Right renal cortex interstitium (tissue), 3 donors: ENCODE measurements around the gene FAM131A. TPM values are rescaled to one million over a fixed set of nuclear protein-coding genes. Genes with fewer than 3 reads are reported as not detected.
A peak's percentile ranks its signal among the peaks of the same experiment; 100 is the strongest.
"Not testable (repeated sequence)": the region's sequence is repeated elsewhere in the genome, so short reads cannot be mapped to it uniquely, and the experiment has no call there.

ENCODE experiments used
- DNase-seq, 3 donors: peaks; one replicate each; pipeline ENCODE4 v3.0.0-alpha.2; 2013; ENCODE audit warnings: low read depth in 3 of 3, low spot score in 2 of 3
- polyA plus RNA-seq, 3 donors: library from polyadenylated mRNA; unstranded; fragments of 120-200 nt; gene quantifications; one replicate each; pipeline ENCODE4 v1.2.1, GENCODE V29; 2013; ENCODE audit not compliant: insufficient read length in 3 of 3

The FAM131A gene
- polyA plus RNA-seq, 3 donors, result 7.7 to 9.8 (median 8.7) TPM

DNA sequence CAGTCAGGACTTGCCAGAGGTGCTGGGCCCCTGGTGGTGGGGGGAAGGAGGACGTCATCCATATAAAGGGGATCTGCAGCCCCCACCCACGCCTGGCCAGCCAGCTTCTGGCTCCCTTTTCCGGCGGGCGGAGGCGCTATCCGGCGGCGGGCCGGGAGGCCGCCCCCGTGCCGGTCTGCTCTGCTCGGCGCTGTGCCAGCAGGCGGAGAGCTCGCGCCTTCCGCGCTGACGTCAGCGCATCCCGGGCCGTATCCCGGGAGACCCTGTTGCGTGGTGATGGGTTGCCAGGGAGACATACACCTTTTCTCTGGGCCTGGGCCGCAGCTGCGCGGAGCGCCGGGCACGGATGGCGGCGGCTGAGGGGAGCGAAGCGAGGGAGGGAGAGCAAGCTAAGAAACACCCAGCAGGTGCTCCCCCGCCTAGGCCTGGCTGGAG is 1.1 kb downstream of the FAM131A start:
- DNase-seq, result no peak

DNA sequence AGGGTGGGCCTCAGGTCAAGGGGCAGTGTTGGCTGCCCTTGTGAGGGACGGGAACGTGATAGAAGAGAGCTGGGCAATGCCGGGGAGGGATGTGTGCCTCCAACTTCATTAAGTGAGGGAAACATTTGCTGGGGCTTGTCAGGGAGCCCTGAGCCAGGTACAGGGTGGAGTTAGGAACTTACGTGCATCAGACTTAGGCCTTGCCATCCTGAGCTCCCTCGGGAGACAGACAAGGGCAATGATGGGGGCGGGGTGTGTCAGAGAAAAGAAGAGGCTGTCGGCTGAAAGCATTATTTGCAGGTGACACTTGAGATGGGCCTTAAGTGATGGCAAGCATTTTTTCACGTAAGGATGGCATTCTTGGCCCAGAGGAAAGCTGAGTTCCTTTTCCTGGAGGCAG is 1.6 kb downstream of the FAM131A start:
- DNase-seq, result no peak

DNA sequence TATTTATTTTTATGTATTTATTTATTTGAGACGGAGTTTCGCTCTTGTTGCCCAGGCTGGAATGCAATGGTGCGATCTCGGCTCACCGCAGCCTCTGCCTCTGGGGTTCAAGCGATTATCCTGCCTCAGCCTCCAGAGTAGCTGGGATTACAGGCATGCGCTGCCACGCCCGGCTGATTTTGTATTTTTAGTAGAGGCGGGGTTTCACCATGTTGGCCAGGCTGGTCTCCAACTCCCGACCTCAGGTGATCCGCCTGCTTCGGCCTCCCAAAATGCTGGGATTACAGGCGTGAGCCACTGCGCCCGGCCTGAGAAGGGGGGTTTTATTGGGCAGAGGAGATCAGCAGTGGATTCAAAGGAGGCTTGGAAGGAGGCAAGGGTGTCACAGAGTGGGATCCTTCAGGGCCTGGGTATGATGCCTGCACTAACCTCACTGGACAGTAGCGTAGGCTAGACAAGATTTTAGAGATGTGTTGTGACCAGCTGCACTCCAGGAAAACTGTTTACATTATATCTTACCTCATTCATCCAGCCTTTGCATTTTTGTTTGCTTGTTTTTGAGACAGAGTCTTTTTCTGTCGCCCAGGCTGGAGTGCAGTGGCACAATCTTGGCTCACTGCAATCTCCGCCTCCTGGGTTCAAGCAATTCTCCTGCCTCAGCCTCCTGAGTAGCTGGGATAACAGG is 2.2 kb downstream of the FAM131A start:
- not testable (repeated sequence) for DNase-seq

DNA sequence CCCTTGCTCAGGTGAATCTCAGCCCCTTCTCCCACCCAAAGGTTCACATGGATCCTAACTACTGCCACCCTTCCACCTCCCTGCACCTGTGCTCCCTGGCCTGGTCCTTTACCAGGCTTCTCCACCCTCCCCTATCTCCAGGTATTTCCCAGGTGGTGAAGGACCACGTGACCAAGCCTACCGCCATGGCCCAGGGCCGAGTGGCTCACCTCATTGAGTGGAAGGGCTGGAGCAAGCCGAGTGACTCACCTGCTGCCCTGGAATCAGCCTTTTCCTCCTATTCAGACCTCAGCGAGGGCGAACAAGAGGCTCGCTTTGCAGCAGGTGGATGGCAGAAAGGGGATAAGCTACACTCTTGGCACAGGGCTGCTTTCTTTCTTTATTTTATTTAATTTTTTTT is 4.5 kb downstream of the FAM131A start:
- DNase-seq, result no peak

DNA sequence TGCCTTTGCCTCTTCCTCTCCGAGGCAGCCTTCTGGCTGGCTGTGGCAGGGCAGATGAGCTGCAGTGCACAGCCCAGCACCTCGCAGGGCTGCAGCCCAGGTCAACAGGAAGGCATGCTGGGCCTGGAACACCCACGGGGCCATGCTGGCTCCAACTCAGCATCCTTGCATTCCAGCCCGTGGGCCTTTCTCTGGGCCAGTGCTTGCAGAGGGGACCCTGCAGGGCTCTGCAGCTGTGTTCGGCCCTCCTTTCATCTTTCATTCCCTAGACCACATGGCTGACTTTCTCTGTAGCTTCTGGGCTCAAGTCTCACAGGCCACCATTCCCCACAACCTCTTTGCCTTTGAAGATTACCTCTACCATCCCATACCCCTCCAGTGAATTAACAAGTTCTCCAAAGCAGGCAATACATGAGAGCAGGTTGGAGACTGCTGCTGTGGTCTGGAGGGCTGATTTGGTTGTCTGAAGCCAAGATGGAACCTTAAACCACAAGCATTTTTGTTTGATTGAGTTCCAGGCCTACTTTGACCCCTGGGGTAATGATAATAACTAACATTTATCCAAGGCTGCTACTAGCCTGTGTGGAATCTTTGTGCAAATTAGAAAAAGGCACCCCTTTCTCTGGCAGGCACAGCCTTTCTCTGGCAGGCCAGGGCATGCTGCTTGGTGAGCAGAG is 5.9 kb downstream of the FAM131A start:
- no peak for DNase-seq

DNA sequence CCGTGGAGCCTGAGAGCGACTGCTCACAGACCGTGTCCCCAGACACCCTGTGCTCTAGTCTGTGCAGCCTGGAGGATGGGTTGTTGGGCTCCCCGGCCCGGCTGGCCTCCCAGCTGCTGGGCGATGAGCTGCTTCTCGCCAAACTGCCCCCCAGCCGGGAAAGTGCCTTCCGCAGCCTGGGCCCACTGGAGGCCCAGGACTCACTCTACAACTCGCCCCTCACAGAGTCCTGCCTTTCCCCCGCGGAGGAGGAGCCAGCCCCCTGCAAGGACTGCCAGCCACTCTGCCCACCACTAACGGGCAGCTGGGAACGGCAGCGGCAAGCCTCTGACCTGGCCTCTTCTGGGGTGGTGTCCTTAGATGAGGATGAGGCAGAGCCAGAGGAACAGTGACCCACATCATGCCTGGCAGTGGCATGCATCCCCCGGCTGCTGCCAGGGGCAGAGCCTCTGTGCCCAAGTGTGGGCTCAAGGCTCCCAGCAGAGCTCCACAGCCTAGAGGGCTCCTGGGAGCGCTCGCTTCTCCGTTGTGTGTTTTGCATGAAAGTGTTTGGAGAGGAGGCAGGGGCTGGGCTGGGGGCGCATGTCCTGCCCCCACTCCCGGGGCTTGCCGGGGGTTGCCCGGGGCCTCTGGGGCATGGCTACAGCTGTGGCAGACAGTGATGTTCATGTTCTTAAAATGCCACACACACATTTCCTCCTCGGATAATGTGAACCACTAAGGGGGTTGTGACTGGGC is 7.3 kb downstream of the FAM131A start:
- DNase-seq, result no peak

DNA sequence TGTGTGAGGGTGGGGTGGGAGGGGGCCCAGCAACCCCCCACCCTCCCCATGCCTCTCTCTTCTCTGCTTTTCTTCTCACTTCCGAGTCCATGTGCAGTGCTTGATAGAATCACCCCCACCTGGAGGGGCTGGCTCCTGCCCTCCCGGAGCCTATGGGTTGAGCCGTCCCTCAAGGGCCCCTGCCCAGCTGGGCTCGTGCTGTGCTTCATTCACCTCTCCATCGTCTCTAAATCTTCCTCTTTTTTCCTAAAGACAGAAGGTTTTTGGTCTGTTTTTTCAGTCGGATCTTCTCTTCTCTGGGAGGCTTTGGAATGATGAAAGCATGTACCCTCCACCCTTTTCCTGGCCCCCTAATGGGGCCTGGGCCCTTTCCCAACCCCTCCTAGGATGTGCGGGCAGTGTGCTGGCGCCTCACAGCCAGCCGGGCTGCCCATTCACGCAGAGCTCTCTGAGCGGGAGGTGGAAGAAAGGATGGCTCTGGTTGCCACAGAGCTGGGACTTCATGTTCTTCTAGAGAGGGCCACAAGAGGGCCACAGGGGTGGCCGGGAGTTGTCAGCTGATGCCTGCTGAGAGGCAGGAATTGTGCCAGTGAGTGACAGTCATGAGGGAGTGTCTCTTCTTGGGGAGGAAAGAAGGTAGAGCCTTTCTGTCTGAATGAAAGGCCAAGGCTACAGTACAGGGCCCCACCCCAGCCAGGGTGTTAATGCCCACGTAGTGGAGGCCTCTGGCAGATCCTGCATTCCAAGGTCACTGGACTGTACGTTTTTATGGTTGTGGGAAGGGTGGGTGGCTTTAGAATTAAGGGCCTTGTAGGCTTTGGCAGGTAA is 8.1 kb downstream of the FAM131A start:
- DNase-seq, result peak in 1 of 3 donors; percentile 34

DNA sequence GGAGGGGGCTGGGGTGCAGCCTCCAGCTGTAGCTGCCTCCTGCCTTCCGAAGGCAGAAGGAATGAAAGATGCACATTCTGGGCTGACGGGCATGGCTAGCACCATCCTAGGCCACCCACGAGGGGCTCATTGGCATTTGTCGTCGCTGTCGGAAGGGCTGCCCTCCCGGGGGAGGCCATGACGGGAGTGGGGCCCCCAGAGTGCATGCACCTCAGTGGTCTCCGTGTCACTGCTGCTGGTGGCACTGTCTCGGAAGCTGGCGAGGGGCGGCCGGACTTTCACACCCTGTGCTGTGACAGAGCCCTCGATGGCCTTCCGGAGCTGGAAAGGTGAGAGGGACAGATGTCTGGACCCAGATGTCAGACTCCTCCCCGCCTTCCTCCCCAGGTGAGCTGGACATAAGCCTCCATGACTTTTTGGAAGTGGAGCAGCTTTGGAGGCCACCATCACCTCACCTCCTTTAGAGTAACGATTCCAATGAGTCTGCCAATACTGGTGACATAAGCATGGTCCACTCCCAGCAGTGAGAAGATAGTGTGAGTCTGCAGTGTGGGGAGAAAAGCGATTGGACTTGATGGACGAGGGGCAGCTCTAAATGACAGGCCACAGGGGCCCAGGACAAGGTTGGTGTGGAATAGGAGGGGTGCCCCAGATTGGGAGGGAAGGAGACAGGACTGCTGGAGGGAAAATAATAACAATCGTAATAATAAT is 9.2 kb downstream of the FAM131A start:
- DNase-seq, result no peak

DNA sequence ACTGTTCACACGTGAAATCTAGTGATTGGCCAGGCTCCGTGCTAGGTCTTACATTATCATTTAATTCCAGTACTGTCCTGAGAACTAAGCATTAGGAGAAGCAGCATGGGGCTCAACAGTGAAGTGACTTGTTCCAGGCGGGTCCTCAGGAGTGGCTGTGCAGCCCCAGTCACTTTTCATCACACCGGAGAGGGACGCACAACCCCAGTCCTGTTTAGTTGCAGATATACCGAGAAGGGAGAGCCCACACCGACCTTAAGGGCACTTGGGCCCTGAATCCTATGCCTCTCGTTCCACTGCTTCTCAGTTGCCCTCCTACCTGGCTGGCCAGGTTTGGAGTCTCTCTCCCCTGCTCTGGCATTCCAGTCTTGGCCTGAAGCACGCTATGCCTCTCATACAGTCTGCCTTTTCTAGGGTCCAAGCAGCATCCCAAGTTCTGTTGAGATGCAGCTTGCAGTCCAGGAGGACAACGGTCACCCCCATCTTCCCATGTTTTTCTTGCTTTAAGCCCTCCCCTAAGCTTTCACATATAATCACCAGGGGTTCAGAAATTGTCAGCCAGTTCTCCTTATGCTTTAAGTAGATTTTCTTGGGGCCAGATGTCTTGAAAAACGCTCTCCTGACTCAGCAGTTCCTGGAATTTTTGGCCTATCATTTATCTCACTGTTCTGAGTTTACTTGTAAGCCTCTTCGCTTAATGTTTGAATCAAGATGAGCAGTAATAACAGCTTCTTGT is 10.1 kb downstream of the FAM131A start:
- DNase-seq, result no peak

DNA sequence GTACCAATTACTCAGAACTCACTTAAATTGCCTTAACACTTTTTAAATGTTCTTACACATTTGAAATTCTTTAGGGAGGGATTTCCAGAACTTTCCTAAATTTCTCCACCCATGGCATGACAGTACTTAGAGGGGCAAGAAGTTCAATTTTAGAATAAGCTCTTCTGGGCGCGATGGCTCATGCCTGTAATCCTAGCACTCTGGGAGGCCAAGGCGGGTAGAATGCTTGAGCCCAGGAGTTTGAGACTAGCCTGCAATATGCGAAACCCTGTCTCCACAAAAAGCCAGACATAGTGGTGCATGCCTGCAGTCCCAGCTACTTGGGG is 10.6 kb downstream of the FAM131A start:
- no peak for DNase-seq

DNA sequence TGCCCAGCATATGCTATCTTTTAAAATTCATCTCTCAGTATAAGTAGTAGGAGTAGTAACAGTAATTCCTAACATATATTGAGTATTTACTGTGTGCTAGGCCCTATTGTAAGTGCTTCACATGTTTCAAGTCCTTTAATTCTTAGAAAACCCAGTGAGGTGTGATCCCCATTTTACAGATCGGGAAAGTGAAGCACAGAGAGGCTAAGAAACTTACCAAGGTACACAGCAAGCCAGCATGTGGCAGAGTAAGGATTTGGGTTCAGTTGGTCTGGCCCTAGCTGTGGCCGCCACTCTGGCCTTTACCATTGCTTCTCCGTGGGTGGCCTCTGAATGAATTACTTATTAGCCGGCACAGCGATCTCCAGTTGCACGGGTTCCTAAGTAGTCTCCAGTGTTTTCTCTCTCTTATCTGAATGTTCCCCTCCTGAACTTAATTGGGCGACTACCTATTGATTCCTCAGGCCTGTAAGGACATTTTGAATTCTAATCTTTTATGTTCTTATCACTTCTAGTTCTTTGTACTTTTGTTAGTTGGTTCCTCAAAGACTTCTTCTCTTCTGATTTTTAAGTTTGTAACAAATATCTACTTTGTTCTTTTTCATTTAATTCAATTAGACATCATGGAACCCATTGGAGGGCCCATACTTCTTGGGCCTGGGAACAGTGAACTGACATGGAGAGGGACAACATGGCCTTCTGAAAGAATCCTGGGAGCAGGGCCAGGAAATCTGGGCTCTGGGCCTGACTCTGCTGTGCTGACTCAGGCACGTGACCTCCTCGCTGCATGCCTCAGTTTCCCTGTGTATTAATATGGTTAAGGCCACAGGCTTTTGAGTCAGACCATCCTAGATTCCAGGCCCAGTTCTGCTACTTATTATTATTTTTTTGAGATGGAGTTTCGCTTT is 12.4 kb downstream of the FAM131A start:
- no peak for DNase-seq

DNA sequence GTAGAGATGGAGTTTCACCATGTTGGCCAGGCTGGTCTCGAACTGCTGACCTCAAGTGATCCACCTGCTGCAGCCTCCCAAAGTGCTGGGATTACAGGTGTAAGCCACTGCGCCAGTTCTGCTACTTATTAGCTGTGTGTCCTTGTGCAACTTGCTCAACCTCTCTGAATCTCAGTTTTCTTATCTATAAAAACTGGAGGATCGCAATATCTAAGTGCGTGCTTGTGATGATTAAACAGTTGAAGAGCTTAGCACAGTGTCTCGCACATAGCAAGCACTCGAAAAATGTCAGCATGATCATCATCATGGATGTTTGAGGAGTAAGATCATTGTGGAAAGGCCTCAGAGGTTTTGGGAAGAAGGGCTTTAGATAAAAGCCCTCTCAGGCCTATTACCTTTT is 13.2 kb downstream of the FAM131A start:
- DNase-seq, result no peak

DNA sequence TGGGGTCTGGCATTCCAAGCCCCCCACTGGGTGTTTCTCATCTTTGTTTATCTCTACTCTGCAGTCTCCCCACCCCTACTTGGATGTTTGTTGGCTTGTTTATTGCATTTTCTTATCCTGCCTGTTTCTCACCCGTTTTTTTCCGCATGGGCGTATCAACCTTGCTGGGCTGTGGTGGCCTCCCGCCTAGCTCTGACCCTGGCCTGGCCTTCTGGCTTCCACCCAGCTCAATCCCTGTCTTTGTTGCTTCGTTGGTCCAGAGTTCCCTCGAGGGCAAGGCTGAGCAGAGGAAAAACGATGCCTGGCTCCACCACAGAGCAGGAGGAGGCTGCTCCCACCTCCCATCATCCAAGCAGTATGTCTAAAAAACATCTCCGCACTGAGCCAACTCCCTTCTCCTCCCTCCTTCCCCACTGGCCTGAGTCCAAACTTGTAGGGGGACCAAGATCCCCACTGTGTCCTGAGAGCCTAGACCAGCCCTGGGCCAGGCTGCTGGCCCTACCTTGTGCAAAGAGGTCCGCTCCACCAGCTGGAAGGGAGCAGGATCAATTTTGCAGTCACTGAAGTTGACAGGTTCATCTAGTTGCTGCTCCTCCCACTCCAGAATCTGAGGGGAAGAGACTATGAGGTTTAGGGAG is 14.2 kb downstream of the FAM131A start:
- DNase-seq, result no peak

DNA sequence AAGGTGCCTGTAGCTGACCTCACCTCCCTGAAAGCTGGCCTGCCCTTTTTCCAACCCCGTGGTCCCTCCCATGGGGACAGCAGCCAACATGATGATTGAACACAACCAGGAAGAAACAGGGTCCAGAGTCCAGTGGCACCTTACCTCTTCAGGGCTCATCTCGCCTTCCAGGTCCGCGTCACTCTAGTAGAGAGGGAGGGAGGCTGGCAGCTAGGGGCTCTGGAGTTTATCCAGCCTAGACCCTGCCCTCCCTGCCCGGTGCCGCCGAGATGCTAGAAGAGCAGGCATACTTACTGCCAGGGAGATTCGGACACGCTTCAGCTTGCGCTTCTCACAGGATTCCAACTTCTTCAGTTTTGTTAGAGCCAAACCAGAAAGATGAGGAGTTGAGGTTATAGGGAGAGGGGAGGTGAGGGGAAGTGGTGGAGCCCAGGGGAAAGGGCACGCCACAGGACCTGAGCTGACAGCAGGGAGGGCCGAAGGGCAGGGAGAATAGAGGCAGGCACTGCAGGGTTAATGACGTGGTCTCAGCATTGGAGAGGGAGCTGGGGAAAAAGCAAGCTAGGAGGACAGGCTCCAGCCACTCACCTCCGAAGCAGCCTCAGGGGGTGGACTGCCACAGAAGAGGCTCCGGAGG is 14.9 kb downstream of the FAM131A start:
- DNase-seq, result no peak

DNA sequence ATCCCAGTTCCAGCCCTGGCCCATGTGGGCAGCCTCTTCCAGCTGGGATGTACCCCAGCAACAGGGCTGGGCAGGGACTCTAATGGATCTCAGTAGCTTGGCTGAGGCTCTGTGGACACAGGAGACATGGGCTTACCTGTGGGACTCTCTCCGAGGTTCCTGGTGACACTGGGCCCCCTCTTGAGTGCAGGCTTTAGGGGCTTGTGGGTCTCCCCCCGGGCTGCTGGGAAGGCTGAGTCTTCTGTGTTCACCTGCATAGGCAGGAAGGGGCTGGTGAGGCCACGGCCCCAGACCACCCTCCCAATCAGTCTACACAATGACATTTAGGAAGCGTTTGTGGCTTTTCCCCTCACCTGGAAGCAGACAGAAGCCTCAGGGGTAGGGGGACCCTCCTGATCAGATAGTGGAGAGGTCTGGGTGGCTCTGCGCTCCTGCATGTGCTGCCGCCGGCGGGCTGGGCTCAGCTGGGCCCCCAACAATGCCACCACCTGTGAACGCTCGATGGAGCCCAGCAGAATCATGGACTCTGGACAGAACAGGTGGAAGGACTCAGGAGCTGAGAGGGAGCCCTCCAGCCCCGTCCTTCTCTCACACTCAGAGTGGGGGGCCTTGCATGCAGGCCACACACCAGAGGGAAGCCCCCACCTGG is 15.6 kb downstream of the FAM131A start:
- no peak for DNase-seq

DNA sequence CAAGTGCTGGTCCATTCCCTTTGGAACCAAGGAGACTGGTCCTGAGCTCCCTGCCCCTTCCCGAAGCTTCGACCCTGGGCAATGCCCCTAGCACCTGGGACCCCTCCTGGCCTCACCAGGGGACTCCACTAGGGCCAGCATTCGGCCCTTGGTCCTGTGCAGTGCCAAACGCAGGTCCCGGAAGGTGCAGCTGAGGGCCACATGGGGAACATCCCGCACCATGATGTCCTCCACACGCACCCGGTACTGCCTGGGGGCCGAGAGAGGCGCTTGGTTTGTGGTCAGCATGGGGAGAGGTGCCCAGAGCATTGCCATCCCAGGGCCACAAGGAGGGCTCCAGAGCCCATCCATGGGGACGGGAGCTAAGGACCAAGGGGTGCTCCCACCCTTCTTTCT is 16.1 kb downstream of the FAM131A start:
- DNase-seq, result no peak

DNA sequence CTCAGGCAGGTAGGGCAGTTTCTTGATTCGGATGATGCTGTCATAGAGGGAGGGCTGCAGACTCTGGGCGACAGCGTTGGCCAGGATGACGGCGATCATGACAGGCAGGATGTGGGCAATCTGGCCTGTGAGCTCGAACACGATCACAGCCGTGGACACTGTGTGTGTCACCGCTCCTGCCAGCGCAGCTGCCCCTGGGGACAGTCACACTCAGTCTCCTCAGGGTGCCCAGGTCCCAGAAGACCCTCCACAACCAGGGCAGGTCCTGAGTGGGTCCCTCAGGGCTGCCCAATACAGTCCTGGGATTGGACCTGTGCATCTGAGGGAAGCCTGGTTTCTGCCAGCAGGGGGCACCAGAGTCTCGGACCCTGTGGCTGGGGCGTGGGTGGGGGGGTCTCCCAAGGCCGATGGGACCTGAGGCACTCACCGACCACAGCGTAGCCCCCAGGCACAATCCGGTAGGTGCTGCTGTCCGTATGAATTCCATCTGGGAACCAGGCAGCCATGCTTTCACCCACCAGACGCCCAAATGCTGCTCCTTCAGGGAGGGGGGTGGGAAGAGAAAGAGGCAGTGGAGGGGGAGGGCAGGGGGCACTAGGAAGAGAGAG is 16.8 kb downstream of the FAM131A start:
- no peak for DNase-seq
